ENCODE results near the gene ATG2B. TPM values are rescaled to one million over a fixed set of nuclear protein-coding genes. Genes with fewer than 3 reads are reported as not detected.

The ATG2B gene
- total RNA-seq, 2 experiments from 2014 or later: 15.7 to 23.7 TPM

DNA sequence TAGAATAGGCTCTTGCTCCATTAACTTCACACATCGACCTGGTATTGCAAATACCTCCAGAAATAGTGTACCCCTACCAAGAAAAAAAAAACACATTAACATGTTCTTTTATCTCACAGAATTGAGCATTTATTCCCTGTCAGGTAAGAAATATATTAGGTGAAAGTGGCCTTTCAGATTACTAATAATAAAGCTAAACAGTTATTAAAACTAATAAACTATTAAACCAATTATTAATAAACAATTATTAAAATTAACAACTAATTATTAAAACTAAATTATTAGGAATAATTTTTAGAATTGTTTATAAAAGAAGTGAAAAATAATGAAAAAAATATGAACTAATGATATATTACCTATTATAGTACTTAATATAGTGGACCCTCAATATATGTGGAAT is 21.6 kb upstream of the ATG2B start:
- Histone ChIP-seq H3K36me3 (ENCODE audit: insufficient read depth, low read length) (peaks cover 55% of the 10 kb centered on the region), H3K27ac (ENCODE audit: low read depth, low read length, poor library complexity, severe bottlenecking) (no peak overlapping the region), H3K9me3 (ENCODE audit: low read length) (no peaks in the 10 kb centered on the region), H2AFZ (ENCODE audit: low read length) (no peak overlapping the region), H3K9me2 (ENCODE audit: insufficient read depth, low read length) (no peaks in the 10 kb centered on the region), H3K79me2 (ENCODE audit: insufficient read depth, low read depth, low read length) (no peaks in the 10 kb centered on the region), H3K4me1 (ENCODE audit: insufficient read depth, low read length, poor library complexity, severe bottlenecking) (peaks cover 16% of the 10 kb centered on the region), H3K4me3 (ENCODE audit: low read depth, low read length, poor library complexity, severe bottlenecking) (no peak overlapping the region), H4K20me1 (ENCODE audit: insufficient read depth, low read length) (no peaks in the 10 kb centered on the region), H3K4me2 (ENCODE audit: low read length) (no peak overlapping the region)
- TF ChIP-seq, protein P1, sequence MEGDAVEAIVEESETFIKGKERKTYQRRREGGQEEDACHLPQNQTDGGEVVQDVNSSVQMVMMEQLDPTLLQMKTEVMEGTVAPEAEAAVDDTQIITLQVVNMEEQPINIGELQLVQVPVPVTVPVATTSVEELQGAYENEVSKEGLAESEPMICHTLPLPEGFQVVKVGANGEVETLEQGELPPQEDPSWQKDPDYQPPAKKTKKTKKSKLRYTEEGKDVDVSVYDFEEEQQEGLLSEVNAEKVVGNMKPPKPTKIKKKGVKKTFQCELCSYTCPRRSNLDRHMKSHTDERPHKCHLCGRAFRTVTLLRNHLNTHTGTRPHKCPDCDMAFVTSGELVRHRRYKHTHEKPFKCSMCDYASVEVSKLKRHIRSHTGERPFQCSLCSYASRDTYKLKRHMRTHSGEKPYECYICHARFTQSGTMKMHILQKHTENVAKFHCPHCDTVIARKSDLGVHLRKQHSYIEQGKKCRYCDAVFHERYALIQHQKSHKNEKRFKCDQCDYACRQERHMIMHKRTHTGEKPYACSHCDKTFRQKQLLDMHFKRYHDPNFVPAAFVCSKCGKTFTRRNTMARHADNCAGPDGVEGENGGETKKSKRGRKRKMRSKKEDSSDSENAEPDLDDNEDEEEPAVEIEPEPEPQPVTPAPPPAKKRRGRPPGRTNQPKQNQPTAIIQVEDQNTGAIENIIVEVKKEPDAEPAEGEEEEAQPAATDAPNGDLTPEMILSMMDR (conservative IDR thresholded peaks at IDR 0.05; ENCODE audit: low read length): no peak
- TF ChIP-seq EZH2phosphoT487 (IDR thresholded peaks at IDR 0.05; ENCODE audit: borderline replicate concordance, low read depth, low read length): no peak
- BruUV-seq (replicated peaks): no TSS peak
- CTCF ChIA-PET (ENCODE audit: unreplicated experiment): no interaction called here
- intact Hi-C loops (cut with micrococcal nuclease; ENCODE audit: unreplicated experiment): no loop called here
- POLR2A ChIA-PET: interaction anchor here (0.6 kb wide), 3 partner anchors 57 to 495 kb away, joined by 3 read pairs; no protein-coding TSS in a partner anchor
- no peak for DNase-seq (ENCODE audit: low spot score)

DNA sequence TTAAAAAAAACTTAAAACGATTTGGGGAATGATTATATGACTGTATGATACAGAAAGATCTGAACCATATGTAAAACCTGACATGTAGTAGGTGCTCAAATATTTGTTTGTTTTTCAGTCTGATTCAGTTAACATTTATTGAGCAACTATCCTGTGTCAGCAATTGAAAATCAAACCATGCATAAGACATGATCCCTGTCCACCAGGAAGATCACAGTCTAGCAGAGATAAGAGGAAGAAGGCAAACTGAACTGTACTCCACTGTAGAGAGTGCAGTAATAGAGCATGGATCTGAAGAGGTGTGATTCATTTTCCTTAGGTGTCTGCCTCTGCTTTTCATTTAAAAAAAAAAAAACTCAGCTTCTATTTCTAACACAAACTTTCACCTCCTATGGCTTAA is 20.9 kb upstream of the ATG2B start:
- H3K9me3 ChIP-seq (ENCODE audit: low read length): no peaks in the 10 kb centered on the region
- peaks cover 55% of the 10 kb centered on the region for H3K36me3 ChIP-seq (ENCODE audit: insufficient read depth, low read length)
- H3K4me1 ChIP-seq (ENCODE audit: insufficient read depth, low read length, poor library complexity, severe bottlenecking): peaks cover 16% of the 10 kb centered on the region
- no peak overlapping the region for H3K4me2 ChIP-seq (ENCODE audit: low read length)
- no peak overlapping the region for H3K4me3 ChIP-seq (ENCODE audit: low read depth, low read length, poor library complexity, severe bottlenecking)
- ChIA-PET POLR2A (interaction anchor here (0.6 to 0.7 kb wide), 3 partner anchors 56 to 495 kb away, joined by 3 read pairs; no protein-coding TSS in a partner anchor), CTCF (ENCODE audit: unreplicated experiment) (no interaction called here)
- intact Hi-C loops (cut with micrococcal nuclease; ENCODE audit: unreplicated experiment): no loop called here
- H2AFZ ChIP-seq (ENCODE audit: low read length): no peak overlapping the region
- no peak for DNase-seq (ENCODE audit: low spot score)
- no TSS peak for BruUV-seq (replicated peaks)
- no peaks in the 10 kb centered on the region for H3K79me2 ChIP-seq (ENCODE audit: insufficient read depth, low read depth, low read length)
- no peaks in the 10 kb centered on the region for H4K20me1 ChIP-seq (ENCODE audit: insufficient read depth, low read length)
- H3K27ac ChIP-seq (ENCODE audit: low read depth, low read length, poor library complexity, severe bottlenecking): no peak overlapping the region
- H3K9me2 ChIP-seq (ENCODE audit: insufficient read depth, low read length): no peaks in the 10 kb centered on the region
- TF ChIP-seq EZH2phosphoT487 (IDR thresholded peaks at IDR 0.05; ENCODE audit: borderline replicate concordance, low read depth, low read length): no peak
- TF ChIP-seq, protein P1 (conservative IDR thresholded peaks at IDR 0.05; ENCODE audit: low read length): no peak

DNA sequence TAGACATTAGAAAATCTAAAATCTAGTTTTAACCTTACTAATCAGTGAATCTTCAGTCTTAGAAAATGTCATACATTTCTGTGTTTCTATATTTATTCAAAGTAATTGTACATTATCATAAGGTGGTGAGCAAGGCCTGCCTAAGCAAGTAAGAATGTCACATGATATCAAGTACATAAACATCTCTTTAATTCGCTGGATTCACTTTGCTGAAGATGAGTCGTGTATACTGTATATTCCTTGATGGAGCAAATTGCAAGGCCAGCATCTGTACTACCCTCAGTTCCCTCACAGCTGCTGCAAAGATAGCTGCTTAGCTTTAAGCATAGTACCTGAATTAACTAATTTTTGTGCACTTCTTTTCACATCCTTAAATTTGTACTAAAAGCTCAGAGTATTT is 20.3 kb upstream of the ATG2B start:
- no peaks in the 10 kb centered on the region for H3K79me2 ChIP-seq (ENCODE audit: insufficient read depth, low read depth, low read length)
- no peaks in the 10 kb centered on the region for H3K9me2 ChIP-seq (ENCODE audit: insufficient read depth, low read length)
- peaks cover 16% of the 10 kb centered on the region for H3K4me1 ChIP-seq (ENCODE audit: insufficient read depth, low read length, poor library complexity, severe bottlenecking)
- no peak overlapping the region for H2AFZ ChIP-seq (ENCODE audit: low read length)
- H3K4me2 ChIP-seq (ENCODE audit: low read length): no peak overlapping the region
- intact Hi-C loops (cut with micrococcal nuclease; ENCODE audit: unreplicated experiment): no loop called here
- TF ChIP-seq EZH2phosphoT487 (IDR thresholded peaks at IDR 0.05; ENCODE audit: borderline replicate concordance, low read depth, low read length): no peak
- TF ChIP-seq, protein P1 (conservative IDR thresholded peaks at IDR 0.05; ENCODE audit: low read length): no peak
- peaks cover 55% of the 10 kb centered on the region for H3K36me3 ChIP-seq (ENCODE audit: insufficient read depth, low read length)
- CTCF ChIA-PET (ENCODE audit: unreplicated experiment): no interaction called here
- DNase-seq (ENCODE audit: low spot score): no peak
- POLR2A ChIA-PET: interaction anchor here (0.7 kb wide), 1 partner anchor 109 kb away, joined by 4 read pairs; no protein-coding TSS in a partner anchor
- H3K27ac ChIP-seq (ENCODE audit: low read depth, low read length, poor library complexity, severe bottlenecking): no peak overlapping the region
- BruUV-seq (replicated peaks): no TSS peak
- no peak overlapping the region for H3K4me3 ChIP-seq (ENCODE audit: low read depth, low read length, poor library complexity, severe bottlenecking)
- no peaks in the 10 kb centered on the region for H4K20me1 ChIP-seq (ENCODE audit: insufficient read depth, low read length)
- H3K9me3 ChIP-seq (ENCODE audit: low read length): no peaks in the 10 kb centered on the region

All from OCI-LY7 (cell line).